WTC11 (cell line): ENCODE results near the gene ALOX15.

ENCODE experiments used
- HMGXB4 ChIP-seq: sonication (generic); formaldehyde crosslinking; IDR thresholded peaks from 2 replicates; pipeline ENCODE4 v1.8.1; 2023; ENCODE audit warnings: mild to moderate bottlenecking, moderate library complexity, missing genetic modification reagents
- MAX ChIP-seq: sonication (generic); formaldehyde crosslinking; IDR thresholded peaks from 2 replicates; pipeline ENCODE4 v1.8.0; 2022; ENCODE audit warnings: mild to moderate bottlenecking, missing genetic modification reagents
- SP1 ChIP-seq: sonication (generic); formaldehyde crosslinking; conservative IDR thresholded peaks from 2 replicates; pipeline ENCODE4 v1.8.1; 2022; ENCODE audit warnings: missing genetic modification reagents
- STAT6 ChIP-seq: sonication (generic); formaldehyde crosslinking; conservative IDR thresholded peaks from 2 replicates; pipeline ENCODE4 v1.8.1; 2023; ENCODE audit warnings: mild to moderate bottlenecking, low read depth, missing genetic modification reagents, moderate library complexity
- TEAD1 ChIP-seq: sonication (generic); formaldehyde crosslinking; IDR thresholded peaks from 2 replicates; pipeline ENCODE4 v1.8.0; 2022; ENCODE audit warnings: mild to moderate bottlenecking, missing genetic modification reagents
- ZNF671 ChIP-seq: fragments of 250-450 bp; sonication (Bioruptor Pico); IDR thresholded peaks from 2 replicates; pipeline ENCODE4 v1.8.0; 2021; ENCODE audit warnings: mild to moderate bottlenecking

GRCh38 chr17:4616476-4616875 lies 25.0 kb downstream of the ALOX15 start:
- no peak for TF ChIP-seq SP1
- no peak for TF ChIP-seq ZNF671 (CRISPR knock-in tag)
- no peak for TF ChIP-seq STAT6 (CRISPR knock-in tag)
- TF ChIP-seq TEAD1 (CRISPR knock-in tag) = no peak
- TF ChIP-seq HMGXB4 (CRISPR knock-in tag) = no peak
- no peak for TF ChIP-seq MAX
